Brain microvascular endothelial cell (primary cell): Measurements from ENCODE around the gene SDHA.

Source experiments
- DNase-seq: peaks from one replicate; pipeline ENCODE4 v3.0.0-alpha.2; 2020
- H3K27ac ChIP-seq: fragments of 250-450 bp; sonication (Bioruptor Pico); 2 replicates; pipeline ENCODE4 v1.5.1; 2020; ENCODE audit warnings: mild to moderate bottlenecking, moderate library complexity
- H3K27me3 ChIP-seq: fragments of 250-450 bp; sonication (Bioruptor Pico); replicated peaks from 2 replicates; pipeline ENCODE4 v1.5.1; 2020; ENCODE audit warnings: mild to moderate bottlenecking
- H3K36me3 ChIP-seq: fragments of 250-450 bp; sonication (Bioruptor Pico); replicated peaks from 2 replicates; pipeline ENCODE4 v1.5.1; 2020; ENCODE audit warnings: mild to moderate bottlenecking
- H3K4me3 ChIP-seq: 2 replicates; pipeline ENCODE4 v1.5.1; 2011; ENCODE audit warnings: low read depth, mild to moderate bottlenecking, control low read depth, low read length, moderate library complexity
- in situ Hi-C: cut with HindIII; loops from 2 replicates; pipeline ENCODE4 v1.10.0; 2017; ENCODE audit warnings: low sequenced_read_pairs, low pct_ligation_motif_present
- TF ChIP-seq, protein P1 (sequence below): IDR thresholded peaks from 2 replicates; pipeline ENCODE4 v1.5.1; 2011; ENCODE audit warnings: low read depth, mild to moderate bottlenecking, moderate library complexity, low read length, control low read depth, inconsistent platforms; ENCODE audit errors: missing control alignments

Gene SDHA

DNA sequence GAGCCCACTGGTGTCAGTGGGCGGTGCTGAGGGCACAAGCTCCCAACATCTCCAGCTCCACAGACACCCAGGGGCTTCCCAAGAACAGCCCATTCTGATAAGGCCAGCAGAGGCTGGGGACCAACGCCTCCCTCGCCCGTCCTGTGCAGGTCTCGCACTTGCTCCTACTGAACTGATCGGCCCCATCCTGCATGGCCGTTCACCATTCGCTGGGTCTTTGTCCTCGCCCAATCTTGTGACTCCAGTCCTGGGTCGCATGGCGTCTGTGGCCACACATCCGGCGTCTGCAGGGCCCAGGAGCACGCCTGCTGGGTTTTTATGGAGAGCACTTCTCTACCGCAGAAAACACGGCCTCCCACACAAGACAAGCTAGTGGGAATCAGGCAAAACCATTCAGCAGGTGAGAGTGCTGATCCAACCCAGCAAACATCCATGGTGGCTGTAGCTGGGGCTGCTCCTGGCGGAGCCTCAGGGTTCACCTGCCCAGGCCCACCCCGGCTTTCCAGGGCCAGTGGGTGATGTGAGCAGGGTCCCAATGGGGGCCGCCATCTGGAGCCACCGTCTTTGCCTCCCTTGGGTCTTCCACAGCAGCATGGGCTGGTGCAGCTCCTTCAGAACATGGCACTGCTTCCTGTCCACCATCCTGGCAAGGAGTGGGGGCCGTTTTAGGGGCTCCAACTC lies 19.5 kb upstream of the SDHA start:
- DNase-seq = no peak
- no peaks in the 10 kb centered on the region for H3K27me3 ChIP-seq
- H3K36me3 ChIP-seq = no peaks in the 10 kb centered on the region
- H3K4me3 ChIP-seq = no peak overlapping the region
- no peak overlapping the region for H3K27ac ChIP-seq
- TF ChIP-seq, protein P1, sequence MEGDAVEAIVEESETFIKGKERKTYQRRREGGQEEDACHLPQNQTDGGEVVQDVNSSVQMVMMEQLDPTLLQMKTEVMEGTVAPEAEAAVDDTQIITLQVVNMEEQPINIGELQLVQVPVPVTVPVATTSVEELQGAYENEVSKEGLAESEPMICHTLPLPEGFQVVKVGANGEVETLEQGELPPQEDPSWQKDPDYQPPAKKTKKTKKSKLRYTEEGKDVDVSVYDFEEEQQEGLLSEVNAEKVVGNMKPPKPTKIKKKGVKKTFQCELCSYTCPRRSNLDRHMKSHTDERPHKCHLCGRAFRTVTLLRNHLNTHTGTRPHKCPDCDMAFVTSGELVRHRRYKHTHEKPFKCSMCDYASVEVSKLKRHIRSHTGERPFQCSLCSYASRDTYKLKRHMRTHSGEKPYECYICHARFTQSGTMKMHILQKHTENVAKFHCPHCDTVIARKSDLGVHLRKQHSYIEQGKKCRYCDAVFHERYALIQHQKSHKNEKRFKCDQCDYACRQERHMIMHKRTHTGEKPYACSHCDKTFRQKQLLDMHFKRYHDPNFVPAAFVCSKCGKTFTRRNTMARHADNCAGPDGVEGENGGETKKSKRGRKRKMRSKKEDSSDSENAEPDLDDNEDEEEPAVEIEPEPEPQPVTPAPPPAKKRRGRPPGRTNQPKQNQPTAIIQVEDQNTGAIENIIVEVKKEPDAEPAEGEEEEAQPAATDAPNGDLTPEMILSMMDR = no peak
- in situ Hi-C loops = no loop called here

DNA sequence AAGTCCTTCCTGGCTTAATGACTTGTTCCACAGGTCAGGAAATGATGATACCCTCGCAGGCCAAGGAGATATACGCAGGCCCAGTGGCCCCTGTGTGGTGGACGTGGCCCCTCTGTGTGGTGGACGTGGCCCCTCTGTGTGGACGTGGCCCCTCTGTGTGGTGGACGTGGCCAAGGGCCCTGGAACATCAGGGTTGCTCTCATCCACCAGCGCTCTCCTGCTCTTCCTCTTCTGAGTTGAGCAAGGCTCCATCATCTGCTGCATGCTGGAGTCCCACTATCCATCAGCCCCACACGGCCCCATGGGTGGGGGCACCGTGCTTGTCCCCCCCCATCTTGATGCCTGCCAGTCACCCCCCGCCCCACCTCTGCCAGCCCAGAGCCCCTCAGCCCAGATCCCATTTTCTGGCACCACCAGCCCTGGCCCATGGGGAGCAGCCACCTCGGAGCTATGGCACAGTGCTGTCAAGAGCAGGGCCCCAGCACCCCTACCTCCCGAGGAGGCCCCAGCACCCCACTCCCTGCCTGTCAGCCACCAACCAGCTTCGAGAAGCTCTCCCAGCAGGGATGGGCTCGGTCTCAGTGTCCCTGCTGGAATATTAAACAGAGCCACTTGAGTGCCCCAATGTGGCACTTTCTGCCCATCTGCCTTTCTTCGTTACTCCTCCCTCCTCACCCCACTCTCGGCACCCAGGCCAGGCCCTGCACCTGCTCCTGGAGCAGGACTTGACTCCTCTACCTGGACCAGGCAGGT lies 18.7 kb upstream of the SDHA start:
- DNase-seq = no peak
- TF ChIP-seq, protein P1 = no peak
- Histone ChIP-seq H3K27me3 (no peaks in the 10 kb centered on the region), H3K36me3 (peaks cover 2% of the 10 kb centered on the region), H3K27ac (no peak overlapping the region), H3K4me3 (no peak overlapping the region)
- in situ Hi-C loops = no loop called here

DNA sequence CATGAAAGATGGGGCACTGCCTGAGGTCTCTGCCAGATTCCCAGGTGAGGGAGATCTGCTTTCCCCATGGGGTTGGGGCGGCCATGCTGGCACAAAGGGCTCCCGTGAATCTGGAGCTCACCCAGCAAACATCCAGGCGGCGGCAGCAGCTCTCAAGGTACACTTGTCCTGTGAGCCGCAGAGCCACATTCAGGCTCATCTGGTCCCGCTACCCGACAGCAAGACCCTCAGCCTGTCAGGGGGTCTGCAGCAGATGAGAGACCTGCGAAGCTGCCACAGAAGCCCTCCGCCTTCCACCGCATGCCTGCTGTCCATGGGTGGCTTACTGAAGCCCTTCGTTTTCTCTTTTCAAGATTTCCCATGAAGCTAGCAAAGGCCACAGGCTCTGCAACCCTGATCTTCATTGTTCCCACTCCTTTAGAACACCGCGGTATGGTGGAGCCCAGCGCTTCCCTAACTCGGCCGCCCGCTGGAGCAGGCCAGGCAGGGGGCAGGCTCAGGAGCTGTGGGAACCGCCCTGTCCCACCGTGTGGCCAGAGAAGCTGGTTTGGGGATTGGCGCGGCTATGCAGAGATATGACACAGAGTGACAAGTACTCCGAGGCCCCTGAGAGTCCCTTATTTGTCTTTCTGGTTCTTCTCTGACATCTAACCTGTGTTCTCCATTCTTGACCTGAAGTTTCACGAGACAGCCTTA lies 18.0 kb upstream of the SDHA start:
- Histone ChIP-seq H3K27me3 (no peaks in the 10 kb centered on the region), H3K4me3 (no peak overlapping the region), H3K27ac (no peak overlapping the region), H3K36me3 (peaks cover 2% of the 10 kb centered on the region)
- DNase-seq = no peak
- in situ Hi-C loops = no loop called here
- TF ChIP-seq, protein P1 = no peak

DNA sequence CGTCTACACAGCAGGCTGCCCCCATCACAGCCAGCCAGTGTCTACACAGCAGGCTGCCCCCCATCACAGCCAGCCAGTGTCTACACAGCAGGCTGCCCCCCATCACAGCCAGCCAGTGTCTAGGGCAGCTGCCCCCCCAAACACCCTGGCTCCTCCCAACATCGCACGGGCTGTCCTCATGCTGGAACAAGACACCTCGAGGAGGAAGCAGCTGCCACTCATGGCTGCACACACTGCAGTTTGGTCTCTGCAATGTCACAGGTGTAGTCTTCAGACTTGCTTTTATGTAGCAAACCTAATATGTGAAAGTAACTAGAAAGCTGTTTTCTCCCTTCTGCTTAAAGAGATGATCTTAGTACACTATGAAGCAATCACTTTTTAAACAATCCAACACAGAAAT lies 17.1 kb upstream of the SDHA start:
- DNase-seq = no peak
- TF ChIP-seq, protein P1 = no peak
- Histone ChIP-seq H3K27ac (no peak overlapping the region), H3K27me3 (no peaks in the 10 kb centered on the region), H3K36me3 (peaks cover 2% of the 10 kb centered on the region), H3K4me3 (no peak overlapping the region)
- in situ Hi-C loops = no loop called here

DNA sequence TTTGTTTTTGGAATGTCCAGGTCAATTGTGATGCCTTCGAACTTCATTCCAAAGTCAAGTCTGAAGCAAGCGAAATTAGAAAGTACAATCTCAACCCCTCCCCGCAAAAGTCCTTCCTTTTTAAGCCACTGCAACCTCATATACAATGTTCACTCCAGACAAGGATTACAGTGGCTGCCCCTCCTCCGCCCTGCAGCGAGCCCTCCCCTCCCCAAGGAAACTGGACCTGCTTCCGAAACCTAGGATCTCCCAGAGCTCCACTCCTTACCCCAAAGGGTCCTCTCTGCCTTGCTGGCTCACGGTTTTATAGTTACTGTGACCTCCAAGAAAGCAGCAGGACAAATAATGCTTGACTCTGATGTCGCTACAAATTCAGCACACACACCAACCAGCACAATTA lies 16.4 kb upstream of the SDHA start:
- in situ Hi-C loops = no loop called here
- TF ChIP-seq, protein P1 = no peak
- Histone ChIP-seq H3K27me3 (no peaks in the 10 kb centered on the region), H3K4me3 (no peak overlapping the region), H3K27ac (no peak overlapping the region), H3K36me3 (peaks cover 2% of the 10 kb centered on the region)
- no peak for DNase-seq
